Fibroblast of lung (primary cell): Measurements from ENCODE around the gene IL21R. TPM values are rescaled to one million over a fixed set of nuclear protein-coding genes. Genes with fewer than 3 reads are reported as not detected.

Experiments
- DNase-seq, 2 donors: peaks; one replicate each; pipeline versions ENCODE4 v3.0.0 to v3.0.0-alpha.2; 2010; ENCODE audit warnings: low read depth in 2 of 2
- H2AFZ ChIP-seq: 2 replicates; pipeline ENCODE4 v1.5.1; 2012; ENCODE audit warnings: low read length, control low read depth, inconsistent platforms
- H3K27ac ChIP-seq: 2 replicates; pipeline ENCODE4 v1.5.1; 2011; ENCODE audit warnings: low read length, control low read depth; ENCODE audit not compliant: insufficient read depth
- H3K27me3 ChIP-seq: 2 replicates; pipeline ENCODE4 v1.5.1; 2011; ENCODE audit warnings: mild to moderate bottlenecking, low read length; ENCODE audit not compliant: control insufficient read depth, insufficient read depth
- H3K36me3 ChIP-seq: 2 replicates; pipeline ENCODE4 v1.5.1; 2011; ENCODE audit warnings: low read length; ENCODE audit not compliant: control insufficient read depth, insufficient read depth
- H3K4me1 ChIP-seq: 2 replicates; pipeline ENCODE4 v1.5.1; 2011; ENCODE audit warnings: low read length; ENCODE audit not compliant: control insufficient read depth, insufficient read depth; ENCODE audit errors: extremely low read depth
- H3K4me2 ChIP-seq: 2 replicates; pipeline ENCODE4 v1.5.1; 2011; ENCODE audit warnings: low read length, control low read depth; ENCODE audit not compliant: insufficient read depth; ENCODE audit errors: extremely low read depth
- H3K4me3 ChIP-seq, 4 experiments: fragments of 200-600 bp in 1 of 4; sonication (generic) in 1 of 4; replicated peaks in 1 of 4; 2 replicates each; pipeline ENCODE4 v1.5.1; 2011 to 2016; ENCODE audit warnings: low read length in 4 of 4, low read depth in 3 of 4, mild to moderate bottlenecking in 3 of 4, control low read depth in 2 of 4, inconsistent platforms in 1 of 4, mixed read lengths in 1 of 4; ENCODE audit not compliant: insufficient read depth in 1 of 4; ENCODE audit errors: control extremely low read depth in 1 of 4
- H3K79me2 ChIP-seq: 2 replicates; pipeline ENCODE4 v1.5.1; 2012; ENCODE audit warnings: mild to moderate bottlenecking, low read length, inconsistent platforms; ENCODE audit not compliant: control insufficient read depth, insufficient read depth
- H3K9ac ChIP-seq: 2 replicates; pipeline ENCODE4 v1.5.1; 2011; ENCODE audit warnings: mild to moderate bottlenecking, low read length, control low read depth; ENCODE audit not compliant: insufficient read depth
- H3K9me3 ChIP-seq: 2 replicates; pipeline ENCODE4 v1.5.1; 2012; ENCODE audit warnings: low read depth, low read length; ENCODE audit not compliant: control insufficient read depth, insufficient read depth
- H4K20me1 ChIP-seq: 2 replicates; pipeline ENCODE4 v1.5.1; 2011; ENCODE audit warnings: low read length; ENCODE audit not compliant: control insufficient read depth, insufficient read depth; ENCODE audit errors: extremely low read depth
- CTCF ChIP-seq, 2 donors: IDR thresholded peaks in 1 of 2; conservative IDR thresholded peaks in 1 of 2; 1 replicate in 1 of 2; 2 replicates in 1 of 2; pipeline ENCODE4 v1.5.1; 2011 to 2012; ENCODE audit warnings: low read length in 2 of 2, control low read depth in 1 of 2, inconsistent platforms in 1 of 2, low read depth in 1 of 2, mild to moderate bottlenecking in 1 of 2
- EZH2 ChIP-seq: IDR thresholded peaks from 2 replicates; pipeline ENCODE4 v1.5.1; 2012; ENCODE audit warnings: low read length, control low read depth, mild to moderate bottlenecking; ENCODE audit errors: missing control alignments
- polyA plus RNA-seq, 2 donors: library from polyadenylated mRNA; depleted of rRNA in 1 of 2; stranded (reverse) in 1 of 2; unstranded in 1 of 2; fragments of >200 nt; gene quantifications; 2 replicates each; pipeline ENCODE4 v1.2.1, GENCODE V29; 2011 to 2012; ENCODE audit warnings: missing spikeins in 1 of 2
- total RNA-seq: library from RNA; depleted of rRNA; stranded (reverse); fragments of >200 nt; gene quantifications from 2 replicates; pipeline ENCODE4 v1.2.1, GENCODE V29; 2014

IL21R gene
- total and polyA plus RNA-seq, 2 donors (not counting 1 experiment from before 2014, with no cell fraction given) = 0.95 to 7.4 TPM

DNA sequence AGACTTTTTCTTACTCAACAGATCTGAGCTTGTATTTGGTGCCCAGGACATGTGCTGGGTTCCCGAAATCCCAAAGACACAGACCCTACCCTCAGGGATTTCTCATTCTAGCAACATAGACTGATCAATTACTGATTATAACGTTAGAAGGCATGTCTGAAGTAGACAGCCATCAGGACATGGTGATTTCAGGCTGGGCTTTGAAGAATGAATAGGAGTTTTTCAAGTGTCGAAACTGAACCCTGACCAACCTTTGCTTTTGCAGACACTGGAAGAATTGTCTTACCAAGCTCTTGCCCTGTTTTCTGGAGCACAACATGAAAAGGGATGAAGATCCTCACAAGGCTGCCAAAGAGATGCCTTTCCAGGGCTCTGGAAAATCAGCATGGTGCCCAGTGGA is 40.0 kb upstream of the IL21R start:
- peaks cover 16% of the 10 kb centered on the region for H3K36me3 ChIP-seq

DNA sequence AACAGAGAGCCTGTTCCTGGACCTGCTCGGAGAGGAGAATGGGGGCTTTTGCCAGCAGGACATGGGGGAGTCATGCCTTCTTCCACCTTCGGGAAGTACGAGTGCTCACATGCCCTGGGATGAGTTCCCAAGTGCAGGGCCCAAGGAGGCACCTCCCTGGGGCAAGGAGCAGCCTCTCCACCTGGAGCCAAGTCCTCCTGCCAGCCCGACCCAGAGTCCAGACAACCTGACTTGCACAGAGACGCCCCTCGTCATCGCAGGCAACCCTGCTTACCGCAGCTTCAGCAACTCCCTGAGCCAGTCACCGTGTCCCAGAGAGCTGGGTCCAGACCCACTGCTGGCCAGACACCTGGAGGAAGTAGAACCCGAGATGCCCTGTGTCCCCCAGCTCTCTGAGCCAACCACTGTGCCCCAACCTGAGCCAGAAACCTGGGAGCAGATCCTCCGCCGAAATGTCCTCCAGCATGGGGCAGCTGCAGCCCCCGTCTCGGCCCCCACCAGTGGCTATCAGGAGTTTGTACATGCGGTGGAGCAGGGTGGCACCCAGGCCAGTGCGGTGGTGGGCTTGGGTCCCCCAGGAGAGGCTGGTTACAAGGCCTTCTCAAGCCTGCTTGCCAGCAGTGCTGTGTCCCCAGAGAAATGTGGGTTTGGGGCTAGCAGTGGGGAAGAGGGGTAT is 39.3 kb upstream of the IL21R start:
- Histone ChIP-seq H4K20me1 (no peaks in the 10 kb centered on the region), H3K79me2 (no peaks in the 10 kb centered on the region), H3K4me1 (peaks cover 2% of the 10 kb centered on the region), H3K4me2 (no peak overlapping the region), H3K27ac (no peak overlapping the region), H3K9ac (no peak overlapping the region), H2AFZ (no peak overlapping the region), H3K4me3 (no peak overlapping the region), H3K9me3 (no peaks in the 10 kb centered on the region), H3K27me3 (no peaks in the 10 kb centered on the region), H3K36me3 (peaks cover 16% of the 10 kb centered on the region)
- TF ChIP-seq EZH2 = no peak
- TF ChIP-seq CTCF (conservative IDR thresholded peaks at IDR 0.05 in 1 of 2, IDR thresholded peaks at IDR 0.05 in 1 of 2; ENCODE audit: low read depth in 1 of 2, low read length in 2 of 2) = no peak
- DNase-seq = no peak

More for the DNA sequence above, 40.0 kb upstream of the IL21R start:
- Histone ChIP-seq H3K4me1 (no peaks in the 10 kb centered on the region), H3K4me2 (no peak overlapping the region), H2AFZ (no peak overlapping the region), H3K4me3 (no peak overlapping the region), H4K20me1 (no peaks in the 10 kb centered on the region), H3K9me3 (no peaks in the 10 kb centered on the region), H3K9ac (no peak overlapping the region), H3K27me3 (no peaks in the 10 kb centered on the region), H3K27ac (no peak overlapping the region), H3K79me2 (no peaks in the 10 kb centered on the region)
- TF ChIP-seq EZH2 = no peak
- no peak for TF ChIP-seq CTCF (conservative IDR thresholded peaks at IDR 0.05 in 1 of 2, IDR thresholded peaks at IDR 0.05 in 1 of 2; ENCODE audit: low read depth in 1 of 2, low read length in 2 of 2)
- DNase-seq = no peak

GRCh38 chr16:27363246-27363632 is 38.7 kb upstream of the IL21R start:
- TF ChIP-seq EZH2 (no peak), CTCF (conservative IDR thresholded peaks at IDR 0.05 in 1 of 2, IDR thresholded peaks at IDR 0.05 in 1 of 2; ENCODE audit: low read depth in 1 of 2, low read length in 2 of 2) (no peak)
- Histone ChIP-seq H3K79me2 (no peaks in the 10 kb centered on the region), H3K4me2 (no peak overlapping the region), H3K9me3 (no peaks in the 10 kb centered on the region), H3K27ac (no peak overlapping the region), H3K36me3 (peaks cover 16% of the 10 kb centered on the region), H4K20me1 (no peaks in the 10 kb centered on the region), H3K4me1 (peaks cover 4% of the 10 kb centered on the region), H3K27me3 (no peaks in the 10 kb centered on the region), H3K9ac (no peak overlapping the region), H2AFZ (no peak overlapping the region), H3K4me3 (no peak overlapping the region)
- DNase-seq = no peak
